ENCODE measurements around the gene UBE4B. TPM values are rescaled to one million over a fixed set of nuclear protein-coding genes. Genes with fewer than 3 reads are reported as not detected.
"Not testable (repeated sequence)": the region's sequence is repeated elsewhere in the genome, so short reads cannot be mapped to it uniquely, and the experiment has no call there.

The UBE4B gene
- total RNA-seq, 1 experiment from 2014 or later, result 27.2 TPM

DNA sequence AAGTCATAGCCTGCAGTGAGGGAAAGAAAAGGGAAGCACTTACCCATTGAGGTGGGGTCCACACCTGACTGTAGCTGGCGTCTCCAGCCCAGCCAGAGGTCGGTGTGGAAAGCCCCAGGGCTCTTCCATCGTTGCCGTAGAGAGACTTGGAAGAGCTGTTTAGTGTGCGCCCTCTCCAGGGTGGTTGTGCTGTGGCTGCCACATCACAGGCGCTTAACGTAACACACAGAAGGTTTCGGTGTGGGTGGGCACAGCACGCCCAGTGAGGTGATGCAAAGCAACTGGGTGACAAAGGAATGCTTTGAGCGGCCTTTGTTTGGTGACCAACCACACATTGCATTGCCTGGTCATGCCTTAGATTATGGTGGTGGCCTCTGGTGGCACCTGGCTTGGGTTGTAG lies 140.8 kb downstream of the UBE4B start:
- DNase-seq (ENCODE audit: low read depth), result no peak

- no peak for DNase-seq (ENCODE audit: low read depth)
Observed at GRCh38 chr1:10177876-10178275, 145.1 kb downstream of the UBE4B start.

DNA sequence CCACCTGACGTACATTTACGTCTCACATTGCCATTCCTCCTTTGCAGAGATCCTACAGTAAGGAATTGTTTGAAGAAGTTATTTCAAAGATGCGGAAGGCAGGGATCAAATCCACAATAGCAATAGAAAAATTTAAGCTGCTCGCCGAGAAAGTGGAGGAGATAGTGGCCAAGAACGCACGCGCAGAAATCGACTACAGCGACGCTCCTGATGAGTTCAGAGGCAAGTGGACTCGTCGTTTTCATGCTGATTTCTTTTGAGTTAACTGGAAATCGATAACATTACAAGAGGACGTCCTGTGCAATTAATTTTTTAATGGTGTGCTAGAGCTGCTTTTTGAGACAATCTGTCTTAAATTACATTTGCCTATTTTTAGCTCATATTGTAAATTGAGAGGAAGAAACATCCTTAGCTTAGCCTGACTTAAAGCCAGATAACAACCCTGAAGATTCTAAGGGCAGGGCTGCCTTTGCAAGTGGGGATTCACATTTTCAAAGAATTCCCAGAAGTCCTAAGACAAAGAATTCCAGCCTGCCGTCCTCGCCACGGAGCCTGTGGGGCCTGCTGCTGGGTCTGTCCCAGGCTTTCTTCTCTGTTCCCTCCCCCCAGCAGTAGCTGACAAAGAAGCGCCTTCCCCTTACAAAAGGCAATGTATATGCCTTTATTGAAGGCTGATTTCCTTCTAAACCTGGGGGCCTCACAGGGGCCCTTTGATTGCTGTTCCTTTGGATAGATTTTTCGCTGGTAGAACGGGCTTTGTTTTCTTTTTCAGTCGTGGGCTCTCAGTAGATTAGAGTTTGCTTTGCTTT lies 146.0 kb downstream of the UBE4B start:
- no peak for DNase-seq (ENCODE audit: low read depth)

DNA sequence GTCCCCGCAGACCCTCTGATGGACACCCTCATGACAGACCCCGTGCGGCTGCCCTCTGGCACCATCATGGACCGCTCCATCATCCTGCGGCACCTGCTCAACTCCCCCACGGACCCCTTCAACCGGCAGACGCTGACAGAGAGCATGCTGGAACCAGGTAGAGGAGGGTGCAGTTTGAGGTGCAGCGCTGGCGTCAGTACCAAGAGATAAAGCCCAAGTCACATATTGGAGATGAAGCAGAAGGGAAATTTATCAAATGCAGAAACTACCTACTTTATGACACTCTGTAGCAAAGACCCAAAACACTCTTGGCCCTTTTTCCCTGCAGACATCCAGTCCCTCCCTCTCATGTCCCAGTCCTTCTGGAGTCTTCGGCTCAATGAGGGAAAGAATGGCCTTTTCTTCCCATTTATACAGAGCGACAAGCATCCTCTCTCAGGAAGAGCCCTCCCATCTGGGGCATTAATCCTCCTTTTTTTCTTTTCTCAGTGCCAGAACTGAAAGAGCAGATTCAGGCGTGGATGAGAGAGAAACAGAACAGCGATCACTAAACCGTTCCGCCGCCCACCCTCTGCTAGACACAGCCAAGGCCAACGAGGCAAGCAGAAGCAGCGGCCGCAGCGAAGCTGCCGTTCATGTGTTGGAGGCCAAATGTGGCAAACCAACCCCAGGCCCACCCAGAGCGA lies 146.8 kb downstream of the UBE4B start:
- DNase-seq (ENCODE audit: low read depth), result no peak

DNA sequence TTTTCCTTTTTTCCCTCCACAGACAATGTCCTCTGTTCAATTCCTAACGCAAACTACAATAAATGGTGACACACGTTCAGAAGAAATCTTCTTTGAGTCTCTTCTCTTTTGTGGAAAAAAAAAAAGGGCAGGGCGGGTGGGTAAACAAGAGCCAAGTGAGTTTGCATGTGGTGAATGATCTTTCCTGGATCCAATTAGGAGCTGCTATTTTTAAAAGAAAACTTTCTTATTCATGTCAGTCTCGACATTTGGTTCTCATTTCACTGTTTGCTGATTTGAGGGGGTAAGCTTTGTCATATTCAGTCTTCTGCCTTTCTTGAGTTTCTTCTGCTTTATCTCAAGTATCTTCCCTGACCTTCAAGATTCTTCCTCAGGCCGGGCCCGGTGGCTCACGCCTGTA lies 148.4 kb downstream of the UBE4B start:
- no peak for DNase-seq (ENCODE audit: low read depth)

GRCh38 chr1:10185759-10186158 lies 153.0 kb downstream of the UBE4B start:
- DNase-seq (ENCODE audit: low read depth), result no peak

DNA sequence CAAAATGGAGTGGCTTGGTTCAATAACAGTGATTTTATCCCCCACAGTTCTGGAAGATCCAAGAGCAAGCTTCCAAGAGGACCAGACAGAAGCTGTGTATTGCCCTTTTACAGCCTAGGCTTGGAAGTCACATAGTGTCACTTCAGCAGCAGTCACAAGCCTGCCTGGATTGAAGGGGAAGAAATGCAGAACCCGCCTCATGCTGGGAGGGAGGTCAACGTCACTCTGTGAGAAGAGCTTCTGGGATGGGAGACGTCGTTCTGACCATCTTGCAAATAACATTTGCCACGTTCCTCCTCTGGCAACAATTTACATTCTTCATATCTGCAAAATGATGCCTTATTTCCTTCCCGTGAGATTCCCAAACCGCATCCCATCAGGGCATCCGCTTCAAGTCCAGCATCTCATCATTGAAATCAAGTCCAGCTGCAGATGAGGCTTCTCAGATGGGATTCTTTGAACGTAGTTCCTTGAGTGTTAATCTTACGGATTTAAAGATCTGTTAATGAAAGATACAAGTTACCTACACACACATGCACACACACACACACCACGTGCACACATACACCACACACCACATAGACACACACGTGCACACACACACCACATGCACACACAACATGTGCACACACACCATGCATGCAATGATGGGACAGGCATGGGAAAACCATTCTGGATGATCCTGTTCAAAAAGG lies 153.7 kb downstream of the UBE4B start:
- DNase-seq (ENCODE audit: low read depth), result no peak

GRCh38 chr1:10187026-10187334 lies 154.2 kb downstream of the UBE4B start:
- no peak for DNase-seq (ENCODE audit: low read depth)

DNA sequence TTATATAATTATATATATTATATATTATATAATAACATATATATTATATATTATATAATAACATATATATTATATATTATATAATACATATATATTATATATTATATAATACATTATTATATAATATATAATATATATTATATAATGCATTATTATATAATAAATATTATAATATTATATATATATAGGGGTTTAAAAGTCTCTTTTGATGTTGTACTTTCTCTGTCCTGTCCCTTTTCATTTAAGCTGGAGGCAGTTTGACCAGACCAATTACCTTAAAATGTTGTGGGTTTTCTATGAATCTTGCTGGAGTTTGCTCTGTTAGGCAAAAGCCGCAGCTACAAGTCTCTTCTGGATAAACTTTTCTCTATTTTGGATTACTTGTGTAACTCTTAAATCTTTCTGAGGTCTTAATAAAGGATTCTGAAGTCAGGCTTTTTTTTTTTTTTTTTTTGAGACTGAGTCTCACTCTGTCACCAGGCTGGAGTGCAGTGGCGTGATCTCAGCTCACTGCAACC lies 155.4 kb downstream of the UBE4B start:
- no peak for DNase-seq (ENCODE audit: low read depth)

DNA sequence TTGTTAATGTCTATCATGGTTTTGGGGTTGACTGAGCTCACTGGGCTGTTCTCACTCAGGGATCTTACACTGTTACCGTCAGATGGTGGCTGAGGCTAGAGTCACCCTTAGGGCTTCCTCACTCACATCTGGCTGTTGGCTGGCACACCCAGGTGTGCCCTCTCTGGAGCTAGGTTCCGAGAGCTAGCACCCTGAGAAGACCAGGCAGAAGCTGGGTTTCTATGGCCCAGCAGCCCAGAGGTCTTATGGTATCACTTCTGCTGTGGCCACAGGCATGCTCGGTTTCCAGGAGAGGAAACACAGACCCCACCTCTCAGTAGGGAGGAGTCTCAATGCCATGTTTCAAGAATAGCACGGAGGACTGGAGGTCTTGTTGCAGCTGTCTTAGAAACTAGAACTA lies 156.9 kb downstream of the UBE4B start:
- no peak for DNase-seq (ENCODE audit: low read depth)

GRCh38 chr1:10192263-10192662 lies 159.5 kb downstream of the UBE4B start:
- DNase-seq (ENCODE audit: low read depth), result no peak

- no peak for DNase-seq (ENCODE audit: low read depth)
Observed at GRCh38 chr1:10193288-10193687, 160.5 kb downstream of the UBE4B start.

GRCh38 chr1:10195570-10195969 lies 162.8 kb downstream of the UBE4B start:
- peak; percentile 78 for DNase-seq (ENCODE audit: low read depth)

- peak; percentile 76 for DNase-seq (ENCODE audit: low read depth)
Observed at GRCh38 chr1:10196976-10197375, 164.2 kb downstream of the UBE4B start.

GRCh38 chr1:10200620-10201019 lies 167.9 kb downstream of the UBE4B start:
- DNase-seq (ENCODE audit: low read depth), result no peak

GRCh38 chr1:10204003-10204642 lies 171.4 kb downstream of the UBE4B start:
- no peak for DNase-seq (ENCODE audit: low read depth)

GRCh38 chr1:10205206-10205605 lies 172.4 kb downstream of the UBE4B start:
- not testable (repeated sequence) for DNase-seq (ENCODE audit: low read depth)

- DNase-seq (ENCODE audit: low read depth), result no peak
Observed at GRCh38 chr1:10207810-10208209, 175.1 kb downstream of the UBE4B start.

- DNase-seq (ENCODE audit: low read depth), result no peak
Observed at GRCh38 chr1:10208537-10208936, 175.8 kb downstream of the UBE4B start.

GRCh38 chr1:10209590-10209904 lies 176.8 kb downstream of the UBE4B start:
- no peak for DNase-seq (ENCODE audit: low read depth)

DNA sequence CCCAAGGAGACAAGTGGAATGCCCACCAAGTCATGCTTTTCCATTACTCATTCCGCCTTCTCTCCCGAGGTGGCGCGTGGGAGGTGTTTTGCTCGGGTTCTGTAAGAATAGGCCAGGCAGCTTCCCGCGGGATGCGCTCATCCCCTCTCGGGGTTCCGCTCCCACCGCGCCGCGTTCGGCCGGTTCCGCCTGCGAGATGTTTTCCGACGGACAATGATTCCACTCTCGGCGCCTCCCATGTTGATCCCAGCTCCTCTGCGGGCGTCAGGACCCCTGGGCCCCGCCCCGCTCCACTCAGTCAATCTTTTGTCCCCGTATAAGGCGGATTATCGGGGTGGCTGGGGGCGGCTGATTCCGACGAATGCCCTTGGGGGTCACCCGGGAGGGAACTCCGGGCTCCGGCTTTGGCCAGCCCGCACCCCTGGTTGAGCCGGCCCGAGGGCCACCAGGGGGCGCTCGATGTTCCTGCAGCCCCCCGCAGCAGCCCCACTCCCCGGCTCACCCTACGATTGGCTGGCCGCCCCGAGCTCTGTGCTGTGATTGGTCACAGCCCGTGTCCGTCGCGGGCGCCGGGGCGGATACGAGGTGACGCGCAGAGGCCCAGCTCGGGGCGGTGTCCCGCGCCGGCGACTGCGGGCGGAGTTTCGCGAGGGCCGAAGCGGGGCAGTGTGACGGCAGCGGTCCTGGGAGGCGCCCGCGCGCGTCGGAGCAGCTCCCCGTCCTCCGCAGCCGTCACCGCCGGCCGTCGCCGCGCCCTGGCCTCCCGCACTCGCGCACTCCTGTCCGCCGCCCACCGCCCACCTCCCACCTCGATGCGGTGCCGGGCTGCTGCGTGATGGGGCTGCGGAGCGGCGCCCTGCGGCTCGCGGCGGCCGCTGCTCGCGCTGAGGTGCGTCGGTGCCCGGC lies 177.4 kb downstream of the UBE4B start, which contains the start of gene KIF1B:
Gene KIF1B (plus strand): TSS at position 666 of the 906 bp plus-strand sequence. CDS start 21,759 bp downstream, outside the sequence.
- peak; percentile 96 for DNase-seq (ENCODE audit: low read depth)
